ENCODE data around the gene THADA.

DNA sequence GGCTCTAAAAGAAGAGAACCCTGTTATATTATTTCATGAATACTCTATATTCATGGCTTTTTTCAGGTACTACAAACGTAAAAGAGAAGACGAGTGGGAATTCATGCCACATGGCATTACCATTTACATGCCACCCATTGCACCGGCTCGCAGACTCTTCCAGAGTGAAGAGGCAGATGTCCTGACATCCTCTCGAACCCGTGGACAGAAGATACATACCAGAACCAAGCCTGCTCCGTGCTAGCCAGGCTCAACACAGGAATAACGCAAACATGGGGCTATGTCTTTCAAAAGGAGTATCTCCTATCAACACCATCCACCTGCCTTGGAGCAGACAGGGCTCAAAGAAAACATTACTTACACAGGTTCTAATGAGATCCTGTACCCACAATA is 168.8 kb downstream of the THADA start:
- TF ChIP-seq, protein P1, sequence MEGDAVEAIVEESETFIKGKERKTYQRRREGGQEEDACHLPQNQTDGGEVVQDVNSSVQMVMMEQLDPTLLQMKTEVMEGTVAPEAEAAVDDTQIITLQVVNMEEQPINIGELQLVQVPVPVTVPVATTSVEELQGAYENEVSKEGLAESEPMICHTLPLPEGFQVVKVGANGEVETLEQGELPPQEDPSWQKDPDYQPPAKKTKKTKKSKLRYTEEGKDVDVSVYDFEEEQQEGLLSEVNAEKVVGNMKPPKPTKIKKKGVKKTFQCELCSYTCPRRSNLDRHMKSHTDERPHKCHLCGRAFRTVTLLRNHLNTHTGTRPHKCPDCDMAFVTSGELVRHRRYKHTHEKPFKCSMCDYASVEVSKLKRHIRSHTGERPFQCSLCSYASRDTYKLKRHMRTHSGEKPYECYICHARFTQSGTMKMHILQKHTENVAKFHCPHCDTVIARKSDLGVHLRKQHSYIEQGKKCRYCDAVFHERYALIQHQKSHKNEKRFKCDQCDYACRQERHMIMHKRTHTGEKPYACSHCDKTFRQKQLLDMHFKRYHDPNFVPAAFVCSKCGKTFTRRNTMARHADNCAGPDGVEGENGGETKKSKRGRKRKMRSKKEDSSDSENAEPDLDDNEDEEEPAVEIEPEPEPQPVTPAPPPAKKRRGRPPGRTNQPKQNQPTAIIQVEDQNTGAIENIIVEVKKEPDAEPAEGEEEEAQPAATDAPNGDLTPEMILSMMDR (IDR thresholded peaks at IDR 0.05) = no peak
- TF ChIP-seq EZH2 (IDR thresholded peaks at IDR 0.05) = no peak
- TF ChIP-seq EZH2phosphoT487 (IDR thresholded peaks at IDR 0.05) = no peak

All from neural progenitor cell (in vitro differentiated cells).